Prostate gland (tissue), 2 donors: ENCODE measurements around the gene ZDHHC22. TPM values are rescaled to one million over a fixed set of nuclear protein-coding genes. Genes with fewer than 3 reads are reported as not detected.
A peak's percentile ranks its signal among the peaks of the same experiment; 100 is the strongest.

Experiments
- DNase-seq: peaks from one replicate; pipeline ENCODE4 v3.0.0-alpha.2; 2019; ENCODE audit warnings: low spot score
- H3K27ac ChIP-seq, 2 donors: fragments of 200-600 bp; sonication (generic); 2 replicates each; pipeline ENCODE4 v1.5.1; 2017 to 2019
- H3K27me3 ChIP-seq: fragments of 200-600 bp; sonication (generic); replicated peaks from 2 replicates; pipeline ENCODE4 v1.5.1; 2019; ENCODE audit not compliant: insufficient read depth
- H3K36me3 ChIP-seq, 2 donors: fragments of 200-600 bp; sonication (generic); 1 replicate in 1 of 2; 2 replicates in 1 of 2; pipeline versions ENCODE4 v1.5.1 to v1.8.1; 2017 to 2019
- H3K4me1 ChIP-seq: fragments of 200-600 bp; sonication (generic); replicated peaks from 2 replicates; pipeline ENCODE4 v1.5.1; 2019
- H3K4me3 ChIP-seq, 2 donors: fragments of 200-600 bp; sonication (generic); 2 replicates each; pipeline ENCODE4 v1.5.1; 2017 to 2019
- H3K9me3 ChIP-seq: fragments of 200-600 bp; sonication (generic); 2 replicates; pipeline ENCODE4 v1.5.1; 2017
- POLR2A ChIP-seq: fragments of 450-650 bp; IDR thresholded peaks from one replicate; pipeline ENCODE4 v1.6.1; 2016; ENCODE audit warnings: antibody characterized with exemption, mild to moderate bottlenecking
- POLR2AphosphoS5 ChIP-seq: sonication (generic); formaldehyde crosslinking; IDR thresholded peaks from one replicate; pipeline ENCODE4 v1.6.1; 2017; ENCODE audit warnings: antibody characterized with exemption
- WGBS: methylation state at CpG from one replicate; pipeline ENCODE4 v1.1.5; 2018; 5-methylcytosine and 5-hydroxymethylcytosine counted together
- intact Hi-C: fragments of 100-400 bp; cut with DNase I; formaldehyde crosslinking; loops from one replicate; pipeline ENCODE4 v1.14.2; 2022
- total RNA-seq, 2 donors: library from RNA; depleted of rRNA; stranded (reverse); fragments of >200 nt; gene quantifications; one replicate each; pipeline ENCODE4 v1.1.0, GENCODE V29; 2016
- TF ChIP-seq, protein P1 (sequence below), 4 experiments: fragments of 200-600 bp in 2 of 4; fragments of 450-650 bp in 2 of 4; sonication (generic) in 2 of 4; IDR thresholded peaks; 1 replicate in 3 of 4; 2 replicates in 1 of 4; pipeline ENCODE4 v1.5.1; 2016 to 2019; ENCODE audit warnings: antibody characterized with exemption in 4 of 4, mild to moderate bottlenecking in 2 of 4, moderate library complexity in 2 of 4

Gene ZDHHC22
- total RNA-seq, 2 donors from 2014 or later = 0.11 TPM; not detected in 1

DNA sequence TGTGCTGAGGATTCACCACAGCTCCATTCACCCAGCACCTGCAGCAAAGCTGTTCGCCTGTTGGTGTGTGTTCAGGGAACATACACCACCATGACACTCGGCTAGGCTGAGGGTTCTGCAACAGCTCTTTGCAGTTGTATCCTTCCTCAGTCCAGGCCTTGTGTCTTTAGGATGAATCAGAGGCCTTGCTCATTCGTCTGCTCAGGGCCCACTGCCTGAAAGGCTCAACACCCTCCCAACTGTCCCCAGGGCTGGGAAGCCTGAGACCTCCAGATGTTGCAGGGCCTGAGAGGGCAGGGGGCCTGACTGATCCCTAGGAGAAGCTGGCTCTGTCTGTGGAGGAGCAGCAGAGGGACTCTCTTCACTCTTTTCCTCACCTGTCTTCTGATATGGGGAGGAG is 11.2 kb downstream of the ZDHHC22 start:
- H3K27me3 ChIP-seq = no peaks in the 10 kb centered on the region
- H3K4me1 ChIP-seq = no peaks in the 10 kb centered on the region
- DNase-seq = no peak
- WGBS = 75% methylated on average over 2 of the region's 3 CpGs
- H3K9me3 ChIP-seq = no peaks in the 10 kb centered on the region
- H3K36me3 ChIP-seq = no peaks in the 10 kb centered on the region
- intact Hi-C loops = no loop called here
- TF ChIP-seq, protein P1, sequence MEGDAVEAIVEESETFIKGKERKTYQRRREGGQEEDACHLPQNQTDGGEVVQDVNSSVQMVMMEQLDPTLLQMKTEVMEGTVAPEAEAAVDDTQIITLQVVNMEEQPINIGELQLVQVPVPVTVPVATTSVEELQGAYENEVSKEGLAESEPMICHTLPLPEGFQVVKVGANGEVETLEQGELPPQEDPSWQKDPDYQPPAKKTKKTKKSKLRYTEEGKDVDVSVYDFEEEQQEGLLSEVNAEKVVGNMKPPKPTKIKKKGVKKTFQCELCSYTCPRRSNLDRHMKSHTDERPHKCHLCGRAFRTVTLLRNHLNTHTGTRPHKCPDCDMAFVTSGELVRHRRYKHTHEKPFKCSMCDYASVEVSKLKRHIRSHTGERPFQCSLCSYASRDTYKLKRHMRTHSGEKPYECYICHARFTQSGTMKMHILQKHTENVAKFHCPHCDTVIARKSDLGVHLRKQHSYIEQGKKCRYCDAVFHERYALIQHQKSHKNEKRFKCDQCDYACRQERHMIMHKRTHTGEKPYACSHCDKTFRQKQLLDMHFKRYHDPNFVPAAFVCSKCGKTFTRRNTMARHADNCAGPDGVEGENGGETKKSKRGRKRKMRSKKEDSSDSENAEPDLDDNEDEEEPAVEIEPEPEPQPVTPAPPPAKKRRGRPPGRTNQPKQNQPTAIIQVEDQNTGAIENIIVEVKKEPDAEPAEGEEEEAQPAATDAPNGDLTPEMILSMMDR (IDR thresholded peaks at IDR 0.05) = no peak
- no peak for TF ChIP-seq POLR2A
- no peak for TF ChIP-seq POLR2AphosphoS5
- H3K4me3 ChIP-seq = no peak overlapping the region
- no peak overlapping the region for H3K27ac ChIP-seq

DNA sequence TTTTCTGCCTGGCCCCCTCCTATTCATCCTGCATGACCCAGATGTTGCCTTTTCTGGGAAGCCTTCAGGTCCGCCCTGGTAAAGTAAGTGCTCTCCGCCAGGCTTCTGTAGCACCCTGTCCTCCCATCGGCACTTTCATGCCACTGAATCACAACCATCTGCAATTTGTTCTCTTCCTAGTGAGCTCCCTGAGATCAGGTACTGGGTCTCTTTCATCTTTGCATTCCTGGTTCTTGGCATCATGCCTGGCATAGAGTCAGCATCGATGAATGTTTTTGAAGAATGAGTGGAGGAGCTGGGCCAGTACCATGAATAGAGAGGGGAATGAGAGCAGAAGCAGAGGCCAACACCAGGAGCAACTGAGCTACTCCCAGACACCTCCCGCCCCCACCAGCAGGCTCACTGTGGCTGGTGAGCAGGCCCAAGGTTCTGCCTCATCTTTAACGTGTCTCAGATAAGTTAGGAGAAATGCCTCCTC is 13.1 kb downstream of the ZDHHC22 start:
- Histone ChIP-seq H3K4me1 (peaks cover 6% of the 10 kb centered on the region), H3K27ac (no peak overlapping the region), H3K9me3 (no peaks in the 10 kb centered on the region), H3K36me3 (no peaks in the 10 kb centered on the region), H3K4me3 (no peak overlapping the region), H3K27me3 (no peaks in the 10 kb centered on the region)
- DNase-seq = no peak
- WGBS = 45% methylated on average over 6 of the region's 6 CpGs
- TF ChIP-seq, protein P1 (IDR thresholded peaks at IDR 0.05) = no peak
- no peak for TF ChIP-seq POLR2A
- TF ChIP-seq POLR2AphosphoS5 = no peak
- intact Hi-C loops = no loop called here

DNA sequence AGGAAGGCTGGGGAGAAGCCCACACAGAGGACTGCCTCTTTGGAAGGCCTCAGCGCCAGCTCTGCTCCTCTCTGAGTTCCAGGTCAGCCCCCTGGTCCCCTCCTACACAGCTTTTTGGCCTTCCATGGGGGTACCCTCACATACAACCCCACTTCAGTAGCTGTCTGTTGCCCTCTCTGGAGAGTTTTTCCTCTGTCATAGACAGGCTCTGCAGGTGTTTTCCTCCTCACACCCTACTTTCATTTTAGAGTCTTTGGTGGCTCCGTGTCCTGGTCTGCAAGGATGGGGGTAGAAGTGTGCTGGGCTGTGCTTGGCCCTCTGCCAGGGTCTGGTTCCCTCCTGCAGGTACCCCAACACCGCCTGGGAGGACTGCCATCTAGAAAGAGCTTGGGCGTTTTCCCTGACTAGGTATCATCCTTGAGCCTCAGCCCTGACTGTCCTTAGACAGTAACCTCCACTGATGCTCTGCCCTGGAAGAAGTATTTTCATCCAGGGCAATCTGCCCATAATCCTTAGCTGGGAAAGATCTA is 15.1 kb downstream of the ZDHHC22 start:
- intact Hi-C loops = no loop called here
- Histone ChIP-seq H3K36me3 (no peaks in the 10 kb centered on the region), H3K9me3 (no peaks in the 10 kb centered on the region), H3K4me3 (no peak overlapping the region), H3K27me3 (no peaks in the 10 kb centered on the region), H3K4me1 (peaks cover 6% of the 10 kb centered on the region), H3K27ac (no peak overlapping the region)
- DNase-seq = no peak
- TF ChIP-seq POLR2A = no peak
- TF ChIP-seq, protein P1 (IDR thresholded peaks at IDR 0.05) = no peak
- TF ChIP-seq POLR2AphosphoS5 = no peak
- WGBS = 98% methylated on average over 4 of the region's 4 CpGs

DNA sequence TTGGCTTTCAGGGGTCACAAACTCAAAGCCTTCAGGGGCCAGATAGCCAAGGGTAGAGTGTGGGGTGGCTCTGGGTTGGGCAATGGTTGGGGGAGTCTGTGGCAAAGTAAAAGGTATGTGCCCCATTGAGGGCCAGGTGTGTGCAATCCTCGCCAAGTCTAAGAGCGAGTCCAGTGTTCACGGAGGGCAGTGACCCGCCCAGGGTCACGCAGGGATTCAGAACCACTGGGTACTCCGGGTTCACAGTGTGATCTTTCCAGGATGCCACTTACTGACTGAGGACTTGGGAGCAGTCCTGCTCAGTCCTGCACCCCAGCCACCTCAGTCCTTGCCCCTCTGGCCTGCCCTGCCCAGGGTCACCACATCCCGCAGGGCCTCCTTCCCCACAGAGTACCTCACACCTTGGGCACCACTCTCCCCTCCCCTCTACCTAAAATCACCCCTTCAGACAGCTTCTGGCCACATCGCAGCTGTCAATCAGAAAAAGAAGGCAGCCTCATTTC is 15.7 kb downstream of the ZDHHC22 start:
- no peak for TF ChIP-seq POLR2AphosphoS5
- TF ChIP-seq, protein P1 (IDR thresholded peaks at IDR 0.05) = no peak
- no peak for TF ChIP-seq POLR2A
- intact Hi-C loops = no loop called here

DNA sequence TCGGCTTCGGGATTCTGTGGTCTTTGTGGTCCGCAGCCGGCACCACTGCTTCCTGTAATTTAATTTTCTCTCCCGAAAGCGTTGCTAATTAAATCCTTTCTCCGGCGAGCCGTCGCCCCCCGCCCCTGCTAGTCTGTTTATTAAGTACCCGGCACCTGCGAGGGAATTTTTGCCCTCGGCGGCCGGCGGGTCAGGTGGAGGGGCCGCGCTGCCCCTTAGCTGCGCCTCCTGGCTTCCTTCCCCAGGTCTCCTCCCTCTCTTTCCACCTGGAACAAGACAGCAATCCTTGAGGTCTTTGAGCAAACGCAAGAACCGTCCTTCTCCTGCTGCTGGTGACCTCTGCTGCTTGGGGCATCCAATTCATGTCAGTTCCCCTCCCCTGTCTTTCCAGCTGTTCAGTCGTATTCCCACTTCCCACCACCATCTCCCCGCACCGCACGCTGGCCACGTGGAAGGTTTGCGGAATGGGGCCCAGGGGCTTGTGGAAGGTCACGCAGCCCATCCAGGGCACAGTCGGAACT is 16.2 kb downstream of the ZDHHC22 start:
- DNase-seq = no peak
- TF ChIP-seq, protein P1 (IDR thresholded peaks at IDR 0.05) = peak in 1 of 4 experiments; percentile 6
- no peak for TF ChIP-seq POLR2A
- no peak for TF ChIP-seq POLR2AphosphoS5
- H3K27me3 ChIP-seq = no peaks in the 10 kb centered on the region
- no peak overlapping the region for H3K27ac ChIP-seq
- H3K4me1 ChIP-seq = peaks cover 6% of the 10 kb centered on the region
- intact Hi-C loops = no loop called here
- H3K9me3 ChIP-seq = no peaks in the 10 kb centered on the region
- 26% methylated on average over 30 of the region's 30 CpGs for WGBS
- no peaks in the 10 kb centered on the region for H3K36me3 ChIP-seq
- H3K4me3 ChIP-seq = peak overlapping the region; percentile 29 to 41

More for the DNA sequence above, 15.7 kb downstream of the ZDHHC22 start:
- Histone ChIP-seq H3K27me3 (no peaks in the 10 kb centered on the region), H3K36me3 (no peaks in the 10 kb centered on the region), H3K4me3 (no peak overlapping the region), H3K4me1 (peaks cover 6% of the 10 kb centered on the region), H3K9me3 (no peaks in the 10 kb centered on the region), H3K27ac (no peak overlapping the region)
- DNase-seq = no peak
- over 99% methylated on average over 8 of the region's 8 CpGs for WGBS
